HepG2 (cell line): ENCODE measurements around the gene DDX6. TPM values are rescaled to one million over a fixed set of nuclear protein-coding genes. Genes with fewer than 3 reads are reported as not detected.
A peak's percentile ranks its signal among the peaks of the same experiment; 100 is the strongest.

ENCODE experiments used
- ATAC-seq: fragments of 200-7000 bp; cut with Tn5 transposase; 3 replicates; pipeline ENCODE4 v1.9.1; 2020; ENCODE audit warnings: mild to moderate bottlenecking, moderate library complexity
- BruUV-seq: library from RNA; stranded (reverse); fragments of 400-500 nt; replicated peaks from 2 replicates; lab custom pipeline; 2021; lab: Mats Ljungman, UMichigan
- CTCF ChIA-PET: fragments of 300-600 bp; formaldehyde crosslinking; extraction: SDS; loops from one replicate; lab custom pipeline; 2021; ENCODE audit warnings: low total read pairs, inconsistent platforms, low intra/inter-chr PET ratio; lab: Yijun Ruan, JAX
- POLR2A ChIA-PET: fragments of 350-600 bp; sonication (Branson Sonifier 250); formaldehyde crosslinking; loops from one replicate; lab custom pipeline; 2020; ENCODE audit warnings: antibody characterized with exemption, inconsistent platforms; lab: Yijun Ruan, JAX
- DNase-seq: peaks from one replicate; pipeline ENCODE4 v3.0.0-alpha.2; 2015; ENCODE audit warnings: low spot score
- FAIRE-seq: peaks from 3 replicates; lab custom pipeline; 2011; peaks lifted over from hg19 to GRCh38; lab: Jason Lieb, UNC
- H2AFZ ChIP-seq: one replicate; pipeline ENCODE4 v1.6.1; 2011; ENCODE audit warnings: low read length, inconsistent platforms
- H3K27ac ChIP-seq: fragments of 300-600 bp; 3 replicates; pipeline ENCODE4 v1.8.0; 2011; ENCODE audit warnings: mixed run types, mild to moderate bottlenecking, mixed read lengths, low read length, inconsistent platforms; ENCODE audit not compliant: insufficient read depth; ENCODE audit errors: extremely low read length
- H3K27me3 ChIP-seq, 2 experiments: fragments of 200-600 bp in 1 of 2; 2 replicates in 1 of 2; 3 replicates in 1 of 2; pipeline versions ENCODE4 v1.6.0 to v1.8.0; 2011; ENCODE audit warnings: low read length in 2 of 2, mild to moderate bottlenecking in 2 of 2, moderate library complexity in 2 of 2, inconsistent platforms in 1 of 2; ENCODE audit not compliant: insufficient read depth in 2 of 2, control insufficient read depth in 1 of 2
- H3K36me3 ChIP-seq, 2 experiments: fragments of 200-600 bp in 1 of 2; replicated peaks in 1 of 2; 2 replicates in 1 of 2; 3 replicates in 1 of 2; pipeline versions ENCODE4 v1.5.1 to v1.8.0; 2011; ENCODE audit warnings: low read length in 2 of 2, inconsistent platforms in 1 of 2; ENCODE audit not compliant: insufficient read depth in 2 of 2, control insufficient read depth in 1 of 2
- H3K4me1 ChIP-seq: 2 replicates; pipeline ENCODE4 v1.5.1; 2012; ENCODE audit warnings: low read length, inconsistent platforms; ENCODE audit not compliant: insufficient read depth
- H3K4me2 ChIP-seq: 2 replicates; pipeline ENCODE4 v1.6.0; 2011; ENCODE audit warnings: low read depth, low read length, inconsistent platforms
- H3K4me3 ChIP-seq, 3 experiments: fragments of 200-600 bp in 1 of 3; sonication (generic), shearing (Covaris generic) in 1 of 3; replicated peaks in 1 of 3; 2 replicates each; pipeline ENCODE4 v1.5.1; 2011 to 2016; ENCODE audit warnings: low read length in 3 of 3, inconsistent platforms in 2 of 3, low read depth in 2 of 3, mild to moderate bottlenecking in 2 of 3, control low read depth in 1 of 3, mixed read lengths in 1 of 3; ENCODE audit not compliant: insufficient read depth in 1 of 3
- H3K79me2 ChIP-seq: one replicate; pipeline ENCODE4 v1.6.1; 2011; ENCODE audit warnings: low read length, inconsistent platforms; ENCODE audit not compliant: insufficient read depth
- H3K9ac ChIP-seq: 2 replicates; pipeline ENCODE4 v1.6.0; 2011; ENCODE audit warnings: mild to moderate bottlenecking, low read depth, low read length, inconsistent platforms; ENCODE audit not compliant: insufficient read depth
- H3K9me3 ChIP-seq: 2 replicates; pipeline ENCODE4 v1.5.1; 2012; ENCODE audit warnings: mild to moderate bottlenecking, low read length
- H4K20me1 ChIP-seq: 2 replicates; pipeline ENCODE4 v1.6.0; 2011; ENCODE audit warnings: inconsistent platforms, mild to moderate bottlenecking, low read length, moderate library complexity; ENCODE audit not compliant: insufficient read depth
- FOXP4 ChIP-seq: sonication (generic); formaldehyde crosslinking; IDR thresholded peaks from 2 replicates; pipeline ENCODE4 v1.4.0; 2020; ENCODE audit warnings: missing genetic modification reagents
- MTF1 ChIP-seq: sonication (generic); formaldehyde crosslinking; IDR thresholded peaks from 2 replicates; pipeline ENCODE4 v1.5.0; 2020; ENCODE audit warnings: missing genetic modification reagents
- SNAPC5 ChIP-seq: sonication (generic); formaldehyde crosslinking; IDR thresholded peaks from 2 replicates; pipeline ENCODE4 v1.8.1; 2023; ENCODE audit warnings: mild to moderate bottlenecking, missing genetic modification reagents, borderline replicate concordance
- TFE3 ChIP-seq: IDR thresholded peaks from 2 replicates; pipeline ENCODE4 v1.6.1; 2016
- THYN1 ChIP-seq: sonication (generic); formaldehyde crosslinking; IDR thresholded peaks from 2 replicates; pipeline ENCODE4 v1.8.1; 2023; ENCODE audit warnings: low read depth, mild to moderate bottlenecking, moderate library complexity, missing genetic modification reagents, borderline replicate concordance
- ZNF263 ChIP-seq: sonication (generic); formaldehyde crosslinking; IDR thresholded peaks from 2 replicates; pipeline ENCODE4 v1.4.0; 2020; ENCODE audit warnings: missing genetic modification reagents
- ZNF362 ChIP-seq: sonication (generic); formaldehyde crosslinking; IDR thresholded peaks from 2 replicates; pipeline ENCODE4 v1.4.0; 2020; ENCODE audit warnings: missing genetic modification reagents, mild to moderate bottlenecking, borderline replicate concordance
- WGBS: methylation state at CpG from one replicate; pipeline ENCODE4 v1.1.6; 2017; ENCODE audit warnings: low lambda C conversion rate; 5-methylcytosine and 5-hydroxymethylcytosine counted together
- in situ Hi-C: cut with HindIII; loops from 2 replicates; pipeline ENCODE4 v1.10.0; 2017; ENCODE audit warnings: low pct_unique_long_range_greater_than_20kb; ENCODE audit not compliant: extremely low pct_ligation_motif_present
- intact Hi-C: fragments of 100-400 bp; cut with micrococcal nuclease; formaldehyde crosslinking; loops from one replicate; pipeline ENCODE4 v1.10.0; 2022; ENCODE audit not compliant: unreplicated experiment
- polyA plus RNA-seq, 8 experiments: library from polyadenylated mRNA; depleted of rRNA in 3 of 8; stranded (reverse) in 7 of 8; unstranded in 1 of 8; fragments of >200 nt; fragmentation: Illumina TruSeq in 4 of 8; extraction: Trizol in 4 of 8; gene quantifications; 2 replicates each; pipeline versions ENCODE4 v1.2.1 to v1.2.3, GENCODE V29; 2011 to 2016; ENCODE audit warnings: low read depth in 4 of 8, missing spikeins in 1 of 8, mixed read lengths in 1 of 8; ENCODE audit not compliant: insufficient read depth in 1 of 8
- total RNA-seq, 5 experiments: library from RNA; depleted of rRNA; stranded (reverse); fragments of >200 nt; fragmentation: Illumina TruSeq; extraction: Trizol; gene quantifications; 2 replicates each; pipeline ENCODE4 v1.2.3, GENCODE V29; 2016; ENCODE audit warnings: low read depth in 1 of 5

Gene DDX6
- total and polyA plus RNA-seq, 2 of the 13 experiments (the other 11 are each of a cell fraction or from before 2014, with no cell fraction given), result 20.9 to 59.2 TPM

GRCh38 chr11:118768690-118769089 lies 22.3 kb downstream of the DDX6 start:
- no peak overlapping the region for H3K4me2 ChIP-seq
- peaks cover 52% of the 10 kb centered on the region for H3K79me2 ChIP-seq
- intact Hi-C loops (no loop called here), in situ Hi-C loops (no loop called here)
- CTCF ChIA-PET, result no interaction called here
- no peak for TF ChIP-seq SNAPC5 (CRISPR knock-in tag)
- peak; percentile 39; the same call in 1 of the 2 replicates for TF ChIP-seq ZNF362 (CRISPR knock-in tag)
- no peak for TF ChIP-seq ZNF263 (CRISPR knock-in tag)
- TF ChIP-seq THYN1, result no peak
- no peak for TF ChIP-seq FOXP4 (CRISPR knock-in tag)
- TF ChIP-seq MTF1 (CRISPR knock-in tag), result no peak
- TF ChIP-seq TFE3, result no peak
- H3K36me3 ChIP-seq, result peaks cover 10 to 58% of the 10 kb centered on the region in 2 experiments
- H3K27me3 ChIP-seq, result no peaks in the 10 kb centered on the region
- peak; percentile 12 for DNase-seq
- H3K4me3 ChIP-seq, result no peak overlapping the region
- H3K9ac ChIP-seq, result no peak overlapping the region
- WGBS, result 64% methylated on average over 3 of the region's 3 CpGs
- FAIRE-seq, result no peak
- H3K4me1 ChIP-seq, result peaks cover 48% of the 10 kb centered on the region
- H4K20me1 ChIP-seq, result peaks cover 21% of the 10 kb centered on the region
- POLR2A ChIA-PET, result interaction anchor here (1.3 kb wide), 1 partner anchor 16 kb away, joined by 3 read pairs; no protein-coding TSS in a partner anchor
- no TSS peak for BruUV-seq
- H2AFZ ChIP-seq, result no peak overlapping the region
- H3K27ac ChIP-seq, result no peak overlapping the region
- H3K9me3 ChIP-seq, result no peaks in the 10 kb centered on the region
- peak; percentile 22; the same call in 1 of the 3 replicates for ATAC-seq
